AG08395 (cell line): ENCODE measurements around the gene SPACDR.
A peak's percentile ranks its signal among the peaks of the same experiment; 100 is the strongest.
"Not testable (repeated sequence)": the region's sequence is repeated elsewhere in the genome, so short reads cannot be mapped to it uniquely, and the experiment has no call there.

Source experiments
- DNase-seq: peaks from one replicate; pipeline ENCODE4 v3.0.0; 2012; ENCODE audit warnings: mixed read lengths, low spot score

The SPACDR gene

DNA sequence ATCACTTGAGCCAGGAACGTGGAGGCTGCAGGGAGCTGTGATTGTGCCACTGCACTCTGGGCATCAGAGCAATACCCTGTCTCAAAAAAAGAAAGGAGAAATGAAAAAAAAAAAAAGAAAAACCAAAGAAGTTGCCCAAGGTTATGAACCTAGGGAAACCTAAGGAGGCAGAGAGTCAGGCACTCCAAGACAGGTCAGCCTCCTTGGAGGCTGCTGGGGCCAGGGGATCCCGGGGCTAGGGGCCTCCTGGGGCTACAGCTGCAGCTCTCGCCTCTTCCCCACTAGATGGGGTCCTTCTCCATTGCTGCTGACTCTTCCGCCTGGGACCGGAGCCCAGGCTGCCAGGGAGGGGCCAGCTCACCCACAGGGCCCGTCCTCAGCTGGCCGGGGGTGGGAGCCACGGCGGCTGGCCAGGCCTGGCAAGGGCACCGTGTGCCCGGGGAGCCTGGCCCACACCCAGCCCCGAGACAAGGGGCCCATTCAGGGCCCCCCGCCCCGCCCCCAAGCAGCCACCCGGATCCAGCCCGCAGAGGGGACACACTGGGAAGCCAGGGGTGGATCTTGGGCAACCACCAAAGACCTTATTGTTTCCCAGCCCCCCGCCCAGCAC is 1.7 kb upstream of the SPACDR start:
- peak; percentile 91 for DNase-seq

DNA sequence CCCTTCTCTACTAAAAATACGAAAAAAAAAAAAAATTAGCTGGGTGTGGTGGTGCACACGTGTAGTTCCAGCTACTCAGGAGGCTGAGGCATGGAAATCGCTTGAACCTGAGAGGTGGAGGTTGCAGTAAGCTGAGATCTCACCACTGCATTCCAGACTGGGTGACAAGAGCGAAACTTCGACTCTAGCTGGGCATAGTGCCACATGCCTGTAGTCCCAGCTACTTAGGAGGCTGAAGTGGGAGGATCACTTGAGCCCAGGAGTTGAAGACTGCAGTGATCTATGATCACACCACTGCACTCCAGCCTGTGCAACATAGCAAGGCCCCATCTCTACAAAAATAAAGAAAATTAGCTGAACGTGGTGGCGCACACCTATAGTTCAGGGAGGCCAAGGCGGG is 1.2 kb upstream of the SPACDR start:
- no peak for DNase-seq

DNA sequence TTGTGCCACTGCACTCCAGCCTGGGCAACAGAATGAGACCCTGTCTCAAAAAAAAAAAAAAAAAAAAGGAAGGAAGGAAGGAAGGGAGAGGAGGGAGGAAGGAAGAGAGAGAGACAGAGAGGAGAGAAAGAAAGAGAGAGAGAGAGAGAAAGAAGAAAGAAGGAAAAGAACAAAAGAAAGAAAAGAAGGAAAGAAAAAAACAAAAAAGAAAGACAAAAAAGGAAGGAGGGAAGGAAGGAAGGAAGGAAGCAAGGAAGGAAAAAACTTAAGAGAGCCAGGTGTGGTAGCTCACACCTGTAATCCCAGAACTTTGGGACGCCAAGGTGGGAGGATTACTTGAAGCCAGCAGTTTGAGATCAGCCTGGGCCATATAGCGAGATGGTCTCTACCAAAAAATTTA is 731 bp upstream of the SPACDR start:
- no peak for DNase-seq

DNA sequence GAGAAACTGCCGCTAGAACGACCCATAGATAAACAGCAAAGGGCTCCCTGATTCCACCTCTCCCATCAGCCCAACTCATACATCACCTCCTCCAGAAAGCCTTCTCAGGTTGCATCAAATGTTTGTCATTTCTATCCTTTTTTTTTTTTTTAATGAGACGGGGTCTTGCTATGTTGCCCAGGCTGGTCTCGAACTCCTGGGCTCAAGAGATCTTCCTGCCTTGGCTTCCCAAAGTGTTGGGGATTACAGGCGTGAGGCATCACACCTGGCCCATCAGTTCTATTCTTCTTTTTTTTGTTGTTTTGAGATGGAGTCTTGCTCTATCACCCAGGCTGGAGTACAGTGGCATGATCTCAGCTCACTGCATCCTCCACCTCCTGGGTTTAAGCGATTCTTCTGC is 7.0 kb downstream of the SPACDR start:
- DNase-seq = no peak

DNA sequence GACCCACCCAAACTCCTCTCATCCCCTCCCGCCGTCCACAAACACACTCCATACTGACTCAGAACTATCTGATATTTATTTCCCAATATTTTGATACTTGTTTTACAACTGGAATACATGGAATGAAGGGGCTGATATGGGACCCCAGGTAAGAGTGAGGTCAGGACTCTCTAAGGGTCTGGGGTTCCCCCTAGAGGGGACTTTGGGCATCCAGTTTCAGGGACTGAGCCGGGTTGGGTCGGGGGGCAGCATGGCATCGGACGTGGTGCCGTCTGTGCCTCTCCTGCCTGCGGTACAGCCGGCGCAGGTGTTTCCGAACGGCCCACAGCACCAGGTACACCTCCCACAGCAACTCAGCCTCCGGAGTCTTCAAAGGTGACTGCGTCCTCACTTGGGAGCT is 7.5 kb downstream of the SPACDR start:
- no peak for DNase-seq

DNA sequence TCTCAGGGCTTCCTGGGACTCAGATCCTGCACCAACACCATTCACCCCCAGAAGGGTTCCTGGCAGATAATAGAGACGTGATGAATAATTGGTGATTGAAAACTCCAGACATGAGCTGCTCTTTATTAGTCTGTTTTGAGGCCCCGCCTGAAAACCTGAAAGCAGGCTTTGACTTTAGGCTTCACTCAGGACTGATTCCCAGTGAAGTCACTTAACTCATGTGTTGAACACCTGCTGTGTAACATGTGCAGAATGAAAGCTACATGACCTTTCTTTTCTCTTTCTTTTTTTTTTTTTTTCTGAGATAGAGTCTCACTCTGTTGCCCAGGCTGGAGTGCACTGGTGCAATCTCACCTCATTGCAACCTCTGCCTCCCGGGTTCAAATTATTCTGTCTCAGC is 8.9 kb downstream of the SPACDR start:
- DNase-seq = no peak

DNA sequence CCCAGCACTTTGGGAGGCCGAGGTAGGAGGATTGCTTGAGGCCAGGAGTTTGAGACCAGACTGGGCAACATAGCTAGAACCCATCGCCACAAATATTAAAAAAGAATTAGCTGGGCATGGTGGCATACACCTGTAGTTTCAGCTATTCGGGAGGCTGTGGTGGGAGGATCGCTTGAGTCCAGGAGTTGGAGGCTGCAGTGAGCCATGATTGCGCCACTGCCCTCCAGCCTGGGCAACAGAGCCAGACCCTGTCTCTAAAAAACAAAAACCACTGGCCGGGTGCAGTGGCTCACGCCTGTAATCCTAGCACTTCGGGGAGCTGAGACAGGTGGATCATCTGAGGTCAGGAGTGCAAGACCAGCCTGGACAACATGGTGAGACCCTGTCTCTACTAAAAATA is 10.2 kb downstream of the SPACDR start:
- not testable (repeated sequence) for DNase-seq

DNA sequence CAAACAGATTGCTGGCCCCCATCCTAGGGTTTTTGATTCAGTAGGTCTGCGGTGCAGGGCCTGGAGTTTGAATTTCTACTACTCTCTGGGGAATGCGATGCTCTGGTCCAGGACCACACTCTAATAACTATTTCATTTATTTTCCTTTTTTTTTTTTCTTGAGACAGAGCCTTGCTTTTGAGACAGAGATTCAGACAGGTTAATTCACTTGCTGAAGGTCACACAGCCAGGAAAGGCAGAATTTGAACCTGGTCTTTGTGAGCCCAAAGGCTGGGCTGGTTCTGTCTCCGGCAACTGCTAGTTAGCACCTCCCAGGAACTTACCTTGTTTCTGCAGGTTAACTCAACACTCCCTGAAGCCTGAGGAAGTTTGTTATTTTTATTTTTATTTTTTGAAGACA is 11.5 kb downstream of the SPACDR start:
- no peak for DNase-seq

DNA sequence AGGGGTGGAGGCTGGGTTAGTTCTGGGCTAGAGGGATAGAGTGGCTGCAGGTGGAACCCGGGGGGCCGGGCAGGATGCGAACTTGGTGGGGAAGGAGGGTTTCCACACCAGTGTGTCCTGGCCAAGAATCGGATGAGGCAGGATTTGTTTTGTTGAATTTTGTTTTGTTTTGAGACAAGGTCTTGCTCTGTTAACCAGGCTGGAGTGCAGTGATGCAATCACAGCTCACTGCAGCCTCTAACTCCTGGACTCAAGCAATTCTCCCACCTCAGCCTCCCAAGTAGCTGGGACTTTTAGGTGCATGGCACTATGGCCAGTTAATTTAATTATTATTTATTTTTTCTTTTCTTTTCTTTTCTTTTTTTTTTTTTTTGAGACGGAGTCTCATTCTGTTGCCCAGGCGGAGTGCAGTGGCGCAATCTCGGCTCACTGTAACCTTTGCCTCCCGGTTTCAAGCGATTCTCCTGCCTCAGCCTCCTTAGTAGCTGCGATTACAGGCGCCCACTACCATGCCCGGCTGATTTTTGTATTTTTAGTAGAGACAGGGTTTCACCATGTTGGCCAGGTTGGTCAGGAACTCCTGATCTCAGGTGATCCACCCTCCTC is 14.8 kb downstream of the SPACDR start:
- no peak for DNase-seq

DNA sequence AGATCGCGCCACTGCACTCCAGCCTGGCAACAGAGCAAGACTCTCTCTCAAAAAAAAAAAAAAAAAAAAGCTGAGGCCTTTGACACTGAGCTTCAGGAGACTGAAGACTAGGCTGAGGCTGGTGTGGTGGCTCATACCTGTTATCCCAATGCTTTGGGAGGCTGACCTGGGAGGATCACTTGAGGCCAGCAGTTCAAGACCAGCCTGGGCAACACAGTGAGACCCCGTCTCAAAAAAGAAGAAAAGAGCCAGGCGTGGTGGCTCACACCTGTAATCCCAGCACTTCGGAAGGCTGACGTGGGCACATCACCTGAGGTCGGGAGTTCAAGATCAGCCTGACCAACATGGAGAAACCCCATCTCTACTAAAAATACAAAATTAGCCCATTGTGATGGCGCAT is 16.7 kb downstream of the SPACDR start:
- not testable (repeated sequence) for DNase-seq

DNA sequence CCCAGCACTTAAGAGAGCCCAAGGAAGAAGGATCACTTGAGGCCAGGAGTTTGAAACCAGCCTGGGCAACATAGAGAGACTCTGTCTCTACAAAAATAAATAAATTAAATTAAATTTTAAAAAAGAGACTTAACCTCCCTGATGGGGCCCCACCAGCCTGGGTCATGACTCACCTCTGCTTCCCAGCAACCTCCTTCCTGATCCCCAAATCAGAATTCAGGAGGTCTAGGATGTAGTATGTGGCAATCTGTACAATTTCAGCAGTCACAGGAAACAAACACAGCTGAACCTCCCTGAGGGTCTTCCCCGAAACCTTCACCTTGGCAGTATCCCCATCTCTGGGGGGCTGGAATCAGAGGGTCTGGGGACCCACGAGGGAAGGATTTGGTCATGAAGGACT is 18.0 kb downstream of the SPACDR start:
- peak; percentile 48 for DNase-seq

DNA sequence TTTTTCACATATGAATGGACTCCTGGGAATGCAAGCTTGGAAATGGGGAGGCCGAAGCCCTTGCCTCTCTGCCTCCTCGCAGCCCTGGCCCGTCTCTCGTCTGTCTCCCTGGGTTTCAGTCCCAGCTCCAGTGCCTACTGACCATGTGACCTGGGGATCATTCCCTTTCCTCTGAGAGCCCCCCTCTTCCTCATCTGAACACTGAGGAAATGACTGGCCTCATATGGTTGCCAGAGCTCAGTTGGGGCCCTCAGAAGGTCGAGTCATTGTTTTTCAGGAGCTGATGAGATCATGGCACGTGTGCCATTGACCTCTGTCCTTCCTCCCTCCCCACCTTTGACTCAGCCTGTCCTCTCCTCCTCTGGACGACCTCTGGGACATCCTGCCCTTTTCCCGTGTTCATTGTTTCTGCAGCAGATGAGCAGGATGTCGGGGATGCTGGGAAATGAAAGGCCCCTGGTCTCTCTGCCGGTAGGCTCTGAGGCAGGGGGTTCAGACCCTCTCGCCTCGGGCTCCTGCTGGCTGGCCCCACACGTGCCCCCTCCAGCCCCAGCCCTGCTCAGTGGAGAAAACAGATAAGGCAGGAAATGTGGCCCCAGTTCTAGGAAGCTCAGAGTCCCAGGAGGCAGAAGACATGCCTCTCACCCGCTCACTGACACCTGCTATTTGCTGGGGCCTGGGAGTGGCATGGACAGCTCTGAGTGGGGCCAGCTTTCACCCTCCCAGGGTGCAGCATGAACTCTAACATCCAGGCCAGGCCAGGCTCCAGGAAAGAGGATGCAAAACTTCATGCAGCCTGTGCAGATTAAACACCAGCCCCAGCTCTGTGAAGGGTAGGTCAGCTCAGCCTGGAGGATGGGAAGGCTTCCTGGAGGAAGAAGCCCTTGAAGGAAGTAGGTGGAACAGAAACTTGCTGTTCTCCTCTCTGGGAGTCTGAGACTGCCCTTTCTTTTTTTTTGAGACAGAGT is 19.5 kb downstream of the SPACDR start:
- DNase-seq = peak; percentile 69

DNA sequence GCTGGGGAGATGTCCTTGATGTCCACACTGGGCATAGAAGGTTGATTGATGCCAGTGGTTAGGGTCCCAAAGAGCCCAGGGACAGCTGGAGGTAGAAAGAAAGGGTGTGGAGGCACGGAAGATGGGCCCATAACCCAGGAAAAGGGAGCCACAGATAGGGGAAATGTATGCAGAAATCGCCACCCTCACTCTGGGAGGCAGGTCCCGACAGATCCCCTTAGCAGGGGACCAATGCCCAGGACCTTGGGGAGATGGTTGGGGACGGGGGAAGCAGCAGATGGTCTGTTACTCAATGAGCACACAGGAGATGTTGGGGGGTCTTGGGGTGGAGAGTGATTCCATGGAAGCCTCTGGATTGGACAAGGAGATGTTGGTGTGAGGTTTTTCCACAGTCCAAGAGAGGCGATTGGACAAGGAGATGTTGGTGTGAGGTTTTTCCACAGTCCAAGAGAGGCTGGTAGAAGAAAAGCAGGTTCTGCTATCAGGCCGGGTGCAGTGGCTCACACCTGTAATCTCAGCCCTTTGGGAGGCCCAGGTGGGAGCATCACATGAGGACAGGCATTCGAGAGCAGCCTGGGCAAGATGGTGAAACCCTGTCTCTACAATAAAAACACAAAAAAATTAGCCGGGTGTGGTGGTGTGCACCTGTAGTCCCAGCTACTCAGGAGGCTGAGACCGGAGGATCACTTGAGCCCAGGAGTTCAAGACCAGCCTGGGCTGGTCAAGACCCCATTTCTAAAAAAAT is 20.8 kb downstream of the SPACDR start:
- no peak for DNase-seq

DNA sequence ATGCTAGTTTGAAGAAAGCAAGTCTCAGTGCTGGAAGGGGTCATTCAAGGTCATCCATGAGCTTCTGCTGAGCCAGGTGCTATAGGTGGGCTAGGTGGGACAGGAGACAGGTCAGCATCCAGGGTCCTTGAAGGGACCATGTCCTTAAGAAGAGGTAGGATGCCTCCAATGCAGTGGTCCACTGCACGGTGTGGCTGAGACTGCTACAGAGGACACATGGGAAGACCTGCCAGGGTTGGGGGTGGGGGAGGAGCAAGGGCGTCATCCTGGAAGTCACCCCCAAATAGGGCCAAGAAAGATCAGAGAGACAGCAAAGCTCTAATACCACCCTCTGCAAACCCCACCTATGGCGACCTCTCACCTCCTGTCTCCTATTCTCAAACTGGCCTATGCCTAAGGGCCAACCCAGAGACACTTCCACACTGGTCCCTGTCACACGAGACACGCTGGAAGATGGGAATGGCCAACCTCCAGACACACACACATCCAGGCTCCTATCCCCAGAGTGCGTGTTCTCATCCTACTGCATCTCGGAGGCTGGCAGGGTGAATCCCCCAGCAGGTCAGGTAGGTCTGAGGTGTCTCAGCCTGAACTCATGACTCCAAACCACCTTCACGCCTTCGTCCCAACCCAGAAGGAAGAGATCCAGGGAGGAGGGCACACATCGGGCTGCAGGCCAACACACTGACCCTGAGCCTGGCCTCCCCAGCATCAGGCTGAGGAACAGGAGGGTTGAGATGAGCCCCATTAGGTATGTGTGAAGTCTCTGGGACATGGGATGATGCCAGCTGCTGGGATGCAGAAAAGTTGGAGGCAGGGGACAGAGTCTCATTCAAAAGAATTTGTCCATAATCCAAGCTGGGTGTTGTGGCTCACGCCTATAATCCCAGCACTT is 22.2 kb downstream of the SPACDR start:
- DNase-seq = no peak

DNA sequence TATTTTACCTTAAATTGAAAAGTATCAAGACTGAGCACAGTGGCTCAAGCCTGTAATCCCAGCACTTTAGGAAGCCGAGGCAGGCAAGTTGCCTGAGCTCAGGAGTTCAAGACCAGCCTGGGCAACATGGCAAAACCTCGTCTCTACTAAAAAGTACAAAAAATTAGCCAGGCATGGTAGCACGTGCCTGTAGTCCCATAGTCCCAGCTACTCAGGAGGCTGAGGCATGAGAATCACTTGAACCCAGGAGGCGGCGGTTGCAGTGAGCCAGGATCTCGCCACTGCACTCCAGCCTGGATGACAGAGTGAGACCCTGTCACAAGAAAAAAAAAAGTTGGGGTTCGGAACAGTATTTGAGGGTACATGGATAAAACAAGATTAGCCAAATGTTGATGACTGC is 24.8 kb downstream of the SPACDR start:
- DNase-seq = not testable (repeated sequence)

DNA sequence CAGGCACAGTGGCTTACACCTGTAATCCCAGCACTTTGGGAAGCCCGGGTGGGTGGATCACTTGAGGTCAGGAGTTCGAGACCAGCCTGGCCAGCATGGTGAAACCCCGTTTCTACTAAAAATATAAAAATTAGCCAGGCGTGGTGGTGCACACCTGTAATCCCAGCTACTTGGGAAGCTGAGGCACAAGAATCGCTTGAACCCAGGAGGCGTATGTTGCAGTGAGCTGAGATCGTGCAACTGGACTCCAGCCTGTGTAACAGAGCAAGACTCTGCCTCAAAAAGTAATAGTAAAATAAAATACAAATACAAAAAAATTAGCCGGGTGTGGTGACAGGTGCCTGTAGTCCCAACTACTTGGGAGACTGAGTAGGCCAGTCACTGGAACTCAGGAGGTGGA is 25.3 kb downstream of the SPACDR start:
- not testable (repeated sequence) for DNase-seq

DNA sequence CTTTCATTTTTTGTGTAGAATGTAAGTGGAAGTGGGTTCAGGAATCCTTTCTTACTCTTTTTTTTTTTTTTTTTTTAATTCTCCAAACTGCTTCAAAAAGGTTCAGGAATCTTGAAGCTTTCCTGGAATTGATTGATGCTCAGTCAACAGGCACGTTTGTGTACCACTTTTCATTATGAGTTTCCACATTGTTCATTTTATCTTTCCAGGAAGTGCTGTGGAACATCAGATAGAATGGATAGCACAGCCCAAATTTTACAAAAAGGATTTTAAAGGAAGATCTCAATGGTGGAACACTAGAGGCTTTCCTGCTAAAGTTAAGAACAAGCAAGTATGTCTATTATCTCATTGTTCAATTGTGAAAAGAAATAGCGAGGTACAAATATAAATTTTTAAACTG is 25.9 kb downstream of the SPACDR start:
- no peak for DNase-seq

DNA sequence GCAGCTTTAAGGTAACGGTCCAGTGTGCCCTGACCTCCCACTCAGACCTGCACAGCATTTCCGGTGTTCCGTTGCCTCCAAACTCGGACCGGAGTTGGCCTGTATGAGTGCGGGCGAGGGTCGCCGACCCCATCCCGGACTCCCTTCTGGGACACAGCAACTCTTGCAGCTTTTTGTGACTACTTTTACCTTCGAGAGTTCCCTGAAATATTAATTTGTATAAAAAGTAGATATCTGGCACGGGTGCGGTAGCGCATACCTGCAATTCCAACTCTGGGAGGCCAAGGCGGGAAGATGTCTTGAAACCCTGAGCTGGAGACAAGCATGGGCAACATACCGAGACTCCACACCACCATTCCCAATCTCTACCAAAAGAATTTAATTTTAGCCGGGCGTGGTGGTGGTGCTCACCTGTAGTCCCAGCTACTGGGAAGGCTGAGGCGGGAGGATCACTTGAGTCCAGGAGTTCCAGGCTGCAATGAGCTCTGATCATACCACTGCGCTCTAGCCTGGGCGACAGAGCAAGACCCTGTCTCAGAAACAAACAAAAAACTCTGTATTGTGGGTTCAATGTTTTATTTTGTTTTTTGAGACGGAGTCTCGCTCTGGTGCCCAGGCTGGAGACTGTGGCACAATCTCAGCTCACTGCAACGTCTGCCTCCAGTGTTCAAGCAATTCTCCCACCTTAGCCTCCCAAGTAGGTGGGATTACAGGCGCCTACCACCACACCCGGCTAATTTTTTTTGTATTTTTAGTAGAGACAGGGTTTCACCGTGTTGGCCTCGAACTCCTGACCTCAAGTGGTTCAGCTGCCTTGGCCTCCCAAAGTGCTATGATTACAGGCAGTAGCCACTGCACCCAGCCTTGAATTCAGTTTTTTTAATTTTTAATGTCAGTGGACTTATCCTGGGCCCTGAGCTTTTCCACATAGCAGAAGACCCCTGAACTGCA is 26.6 kb downstream of the SPACDR start:
- DNase-seq = no peak

DNA sequence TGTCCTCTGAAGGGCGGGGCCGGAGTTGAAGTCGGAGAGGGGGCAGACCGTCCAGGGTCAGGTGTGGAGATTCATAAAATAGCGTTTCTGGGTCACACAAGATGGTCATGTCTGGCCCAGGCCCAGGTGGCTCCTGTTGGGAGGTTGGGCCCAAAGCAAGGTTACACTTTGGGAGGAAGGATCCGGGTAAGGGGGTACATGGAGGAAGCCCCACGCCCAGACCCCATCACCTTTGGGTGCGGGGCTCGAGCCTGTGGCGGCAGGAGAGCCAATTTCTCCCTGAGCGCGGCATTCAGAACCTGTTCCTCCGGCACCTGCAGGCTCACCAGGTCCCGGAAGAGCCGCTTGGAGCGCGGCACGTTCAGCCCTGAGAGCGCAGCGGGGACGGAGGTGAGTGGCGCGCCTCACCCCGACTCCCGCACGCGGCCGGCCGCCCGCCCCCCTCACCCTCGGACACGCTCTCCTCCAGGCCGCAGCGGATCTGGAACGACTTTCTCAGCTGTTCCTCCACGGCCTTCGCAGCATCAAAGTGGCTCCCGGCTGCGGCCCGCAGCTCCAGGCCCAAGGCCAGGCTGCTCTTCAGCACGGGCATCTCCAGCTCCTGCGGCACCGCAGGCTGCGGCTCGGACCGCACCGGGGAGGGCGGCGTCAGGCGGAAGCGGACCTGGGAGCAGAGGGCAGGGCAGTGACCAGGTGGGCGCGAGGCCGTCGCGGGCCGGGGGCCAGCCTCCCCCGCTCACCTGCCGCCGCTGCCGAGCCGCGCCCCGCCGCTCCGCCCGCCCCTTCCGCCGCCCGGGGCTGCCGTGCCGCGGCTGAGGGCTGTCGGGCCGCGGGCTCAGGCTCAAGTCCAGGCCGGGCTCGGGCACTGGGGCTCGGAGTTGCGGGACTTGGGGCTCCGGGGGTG is 28.4 kb downstream of the SPACDR start:
- DNase-seq = no peak
